K562 (cell line): ENCODE data around the gene NCOA4. TPM values are rescaled to one million over a fixed set of nuclear protein-coding genes. Genes with fewer than 3 reads are reported as not detected.
A peak's percentile ranks its signal among the peaks of the same experiment; 100 is the strongest.

ENCODE experiments used
- ATAC-seq: fragments of 200-7000 bp; cut with Tn5 transposase; 3 replicates; pipeline ENCODE4 v1.9.1; 2020; ENCODE audit warnings: moderate library complexity
- BruUV-seq: library from RNA; stranded (reverse); fragments of 400-500 nt; replicated peaks from 2 replicates; lab custom pipeline; 2021; lab: Mats Ljungman, UMichigan
- CTCF ChIA-PET: fragments of 300-600 bp; formaldehyde crosslinking; extraction: SDS; loops from one replicate; lab custom pipeline; 2021; ENCODE audit warnings: low intra/inter-chr PET ratio; lab: Yijun Ruan, JAX
- POLR2A ChIA-PET: fragments of 300-600, 350-650 bp; sonication (Branson Sonifier 250); formaldehyde crosslinking; extraction: SDS; loops from one replicate; lab custom pipeline; 2021; ENCODE audit warnings: antibody characterized with exemption, inconsistent platforms; lab: Yijun Ruan, JAX
- DNase-seq, 4 experiments: peaks; one replicate each; pipeline versions ENCODE4 v3.0.0 to v3.0.0-alpha.2; 2011 to 2018; ENCODE audit warnings: low spot score in 3 of 4, mixed read lengths in 3 of 4; ENCODE audit errors: extremely low read depth in 1 of 4
- FAIRE-seq: peaks from 2 replicates; lab custom pipeline; 2011; peaks lifted over from hg19 to GRCh38; lab: Jason Lieb, UNC
- H2AFZ ChIP-seq: 2 replicates; pipeline ENCODE4 v1.6.0; 2011; ENCODE audit warnings: low read depth, low read length, control low read depth, inconsistent platforms
- H3K27ac ChIP-seq: fragments of 200-600 bp; 3 replicates; pipeline ENCODE4 v1.8.0; 2011; ENCODE audit warnings: low read depth, mild to moderate bottlenecking, control low read depth, inconsistent platforms, low read length, moderate library complexity, mixed read lengths; ENCODE audit errors: extremely low read depth
- H3K27me3 ChIP-seq, 2 experiments: fragments of 300-600 bp in 1 of 2; 2 replicates in 1 of 2; 3 replicates in 1 of 2; pipeline versions ENCODE4 v1.6.0 to v1.8.0; 2011; ENCODE audit warnings: inconsistent platforms in 2 of 2, low read length in 2 of 2, mild to moderate bottlenecking in 1 of 2, mixed read lengths in 1 of 2, moderate library complexity in 1 of 2; ENCODE audit not compliant: control insufficient read depth in 2 of 2, insufficient read depth in 2 of 2
- H3K36me3 ChIP-seq: fragments of 300-600 bp; 3 replicates; pipeline ENCODE4 v1.8.0; 2011; ENCODE audit warnings: mild to moderate bottlenecking, low read length, inconsistent platforms; ENCODE audit not compliant: control insufficient read depth, insufficient read depth
- H3K4me1 ChIP-seq, 2 experiments: fragments of 200-600 bp in 1 of 2; replicated peaks in 1 of 2; 2 replicates in 1 of 2; 3 replicates in 1 of 2; pipeline versions ENCODE4 v1.5.1 to v1.8.0; 2011; ENCODE audit warnings: inconsistent platforms in 2 of 2, low read length in 2 of 2, mild to moderate bottlenecking in 1 of 2, mixed read lengths in 1 of 2, moderate library complexity in 1 of 2; ENCODE audit not compliant: control insufficient read depth in 2 of 2, insufficient read depth in 2 of 2
- H3K4me2 ChIP-seq: 2 replicates; pipeline ENCODE4 v1.6.1; 2011; ENCODE audit warnings: low read length, control low read depth, inconsistent platforms, mixed read lengths; ENCODE audit not compliant: insufficient read depth
- H3K4me3 ChIP-seq: fragments of 200-600 bp; sonication (generic), shearing (Covaris generic); 2 replicates; pipeline ENCODE4 v1.5.1; 2016; ENCODE audit warnings: control low read depth, inconsistent platforms
- H3K79me2 ChIP-seq: fragments of 200-600 bp; 3 replicates; pipeline ENCODE4 v1.8.0; 2011; ENCODE audit warnings: low read length, inconsistent platforms; ENCODE audit not compliant: control insufficient read depth, insufficient read depth
- H3K9ac ChIP-seq, 2 experiments: 2 replicates each; pipeline versions ENCODE4 v1.6.0 to v1.6.1; 2011; ENCODE audit warnings: low read depth in 2 of 2, low read length in 2 of 2, control low read depth in 1 of 2, inconsistent platforms in 1 of 2, mild to moderate bottlenecking in 1 of 2, mixed read lengths in 1 of 2; ENCODE audit not compliant: insufficient read depth in 1 of 2
- H3K9me1 ChIP-seq: one replicate; pipeline ENCODE4 v1.6.0; 2011; ENCODE audit warnings: inconsistent platforms, mild to moderate bottlenecking, low read length, moderate library complexity; ENCODE audit not compliant: control insufficient read depth, insufficient read depth
- H3K9me3 ChIP-seq: replicated peaks from 2 replicates; pipeline ENCODE4 v1.5.1; 2011; ENCODE audit warnings: low read depth, low read length, inconsistent platforms; ENCODE audit not compliant: control insufficient read depth, insufficient read depth
- H4K20me1 ChIP-seq: replicated peaks from 2 replicates; pipeline ENCODE4 v1.6.1; 2011; ENCODE audit warnings: low read length, inconsistent platforms, mixed read lengths; ENCODE audit not compliant: control insufficient read depth, insufficient read depth
- CBFA2T3 ChIP-seq: fragments of 450-650 bp; IDR thresholded peaks from 2 replicates; pipeline ENCODE4 v1.6.1; 2017
- HIVEP1 ChIP-seq: fragments of 250-450 bp; sonication (Bioruptor Pico); IDR thresholded peaks from 2 replicates; pipeline ENCODE4 v1.4.0; 2020; ENCODE audit warnings: mild to moderate bottlenecking
- RFX1 ChIP-seq: fragments of 450-650 bp; IDR thresholded peaks from 2 replicates; pipeline ENCODE4 v1.6.1; 2016; ENCODE audit warnings: mild to moderate bottlenecking, moderate library complexity
- STAG1 ChIP-seq: sonication (generic); formaldehyde crosslinking; IDR thresholded peaks from 2 replicates; pipeline ENCODE4 v1.5.0; 2020; ENCODE audit warnings: missing genetic modification reagents, borderline replicate concordance
- WGBS: fragments of 100-300 bp; shearing (Covaris generic); methylation state at CpG from one replicate; pipeline ENCODE4 v1.1.6; 2016; ENCODE audit warnings: low coverage, mixed read lengths; ENCODE audit not compliant: insufficient coverage; ENCODE audit errors: missing lambda C conversion rate; 5-methylcytosine and 5-hydroxymethylcytosine counted together
- in situ Hi-C: fragments of 300-500 bp; cut with MboI; formaldehyde crosslinking; loops from 4 replicates; pipeline ENCODE4 v1.15.0; 2018; ENCODE audit warnings: inconsistent platforms, mixed read lengths
- intact Hi-C: fragments of 100-400 bp; cut with micrococcal nuclease; formaldehyde crosslinking; loops from 2 replicates; pipeline ENCODE4 v1.14.2; 2022
- polyA plus RNA-seq, 8 experiments: library from polyadenylated mRNA; depleted of rRNA in 4 of 8; stranded (reverse) in 5 of 8; unstranded in 3 of 8; fragments of >200 nt; fragmentation: Nextera tagmentation in 2 of 8; fragmentation: Illumina TruSeq in 1 of 8; extraction: Ambion mirVana in 2 of 8; extraction: Trizol in 1 of 8; gene quantifications; 2 replicates each; pipeline versions ENCODE4 v1.2.1 to v1.2.3, GENCODE V29; 2011 to 2014; ENCODE audit warnings: inconsistent platforms in 1 of 8, missing spikeins in 1 of 8
- total RNA-seq, 7 experiments: library from RNA; depleted of rRNA in 6 of 7; stranded (reverse); fragments of >200 nt in 6 of 7; fragmentation: Illumina TruSeq in 2 of 7; extraction: Trizol in 2 of 7; gene quantifications; 2 replicates each; pipeline versions ENCODE4 v1.2.1 to v1.2.3, GENCODE V29; 2011 to 2021; ENCODE audit warnings: low replicate concordance in 1 of 7

Gene NCOA4
- total and polyA plus RNA-seq, 9 of the 15 experiments (the other 6 are each of a cell fraction or from before 2014, with no cell fraction given): 89.8 to 283 (median 181) TPM

- in situ Hi-C loops (no loop called here), intact Hi-C loops (no loop called here)
- 45% methylated on average over 8 of the region's 8 CpGs for WGBS
- peaks cover 12% of the 10 kb centered on the region in 2 experiments for H3K4me1 ChIP-seq
- no peak for DNase-seq
- no peaks in the 10 kb centered on the region for H3K27me3 ChIP-seq
- no peaks in the 10 kb centered on the region for H3K36me3 ChIP-seq
- H3K79me2 ChIP-seq: no peaks in the 10 kb centered on the region
- no peak overlapping the region for H3K4me2 ChIP-seq
- H3K9me3 ChIP-seq: no peaks in the 10 kb centered on the region
- no peaks in the 10 kb centered on the region for H4K20me1 ChIP-seq
- H3K27ac ChIP-seq: no peak overlapping the region
- no peak for FAIRE-seq
- no peak for ATAC-seq
- TF ChIP-seq RFX1 (peak; percentile 57), CBFA2T3 (peak; percentile 78), STAG1 (no peak), HIVEP1 (CRISPR knock-in tag) (no peak)
- H3K9me1 ChIP-seq: no peaks in the 10 kb centered on the region
- CTCF ChIA-PET: no interaction called here
- no peak overlapping the region for H2AFZ ChIP-seq
- no TSS peak for BruUV-seq
- no peak overlapping the region for H3K4me3 ChIP-seq
- POLR2A ChIA-PET: no interaction called here
- H3K9ac ChIP-seq: no peak overlapping the region
Observed at GRCh38 chr10:46037107-46037825, 6.8 kb upstream of the NCOA4 start.
